ENCODE measurements around the gene ANKIB1. TPM values are rescaled to one million over a fixed set of nuclear protein-coding genes. Genes with fewer than 3 reads are reported as not detected.
A peak's percentile ranks its signal among the peaks of the same experiment; 100 is the strongest.

ANKIB1 gene
- total and polyA plus RNA-seq, 9 of the 15 experiments (the other 6 are each of a cell fraction or from before 2014, with no cell fraction given): 5.9 to 25.2 (median 16.1) TPM

DNA sequence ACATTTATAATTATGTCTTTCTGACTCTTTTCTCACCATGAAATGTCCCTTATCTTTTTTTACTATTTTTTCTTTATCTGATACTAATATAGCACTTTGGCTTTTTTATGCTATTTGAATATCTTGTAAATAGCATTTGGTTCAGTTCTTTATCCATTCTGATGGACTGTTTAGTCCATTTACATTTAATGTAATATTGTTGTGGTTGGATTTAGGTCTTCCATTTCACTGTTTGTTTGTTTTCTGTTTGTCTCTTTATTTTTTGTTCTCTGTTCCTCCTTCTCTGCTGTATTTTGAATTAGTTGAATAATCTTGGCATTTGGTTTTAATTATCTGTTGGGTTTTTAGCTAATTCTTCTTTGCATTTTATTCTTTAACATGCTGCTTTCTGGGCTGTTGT is 89.8 kb downstream of the ANKIB1 start:
- DNase-seq (ENCODE audit: extremely low read depth in 1 of 4, low spot score in 3 of 4): no peak
- no peaks in the 10 kb centered on the region for H3K9me1 ChIP-seq (ENCODE audit: control insufficient read depth, insufficient read depth, low read length)
- BruUV-seq (replicated peaks): no TSS peak
- no peak overlapping the region for H3K4me3 ChIP-seq
- no peak for TF ChIP-seq DNMT1 (IDR thresholded peaks at IDR 0.05)
- TF ChIP-seq, protein P1, sequence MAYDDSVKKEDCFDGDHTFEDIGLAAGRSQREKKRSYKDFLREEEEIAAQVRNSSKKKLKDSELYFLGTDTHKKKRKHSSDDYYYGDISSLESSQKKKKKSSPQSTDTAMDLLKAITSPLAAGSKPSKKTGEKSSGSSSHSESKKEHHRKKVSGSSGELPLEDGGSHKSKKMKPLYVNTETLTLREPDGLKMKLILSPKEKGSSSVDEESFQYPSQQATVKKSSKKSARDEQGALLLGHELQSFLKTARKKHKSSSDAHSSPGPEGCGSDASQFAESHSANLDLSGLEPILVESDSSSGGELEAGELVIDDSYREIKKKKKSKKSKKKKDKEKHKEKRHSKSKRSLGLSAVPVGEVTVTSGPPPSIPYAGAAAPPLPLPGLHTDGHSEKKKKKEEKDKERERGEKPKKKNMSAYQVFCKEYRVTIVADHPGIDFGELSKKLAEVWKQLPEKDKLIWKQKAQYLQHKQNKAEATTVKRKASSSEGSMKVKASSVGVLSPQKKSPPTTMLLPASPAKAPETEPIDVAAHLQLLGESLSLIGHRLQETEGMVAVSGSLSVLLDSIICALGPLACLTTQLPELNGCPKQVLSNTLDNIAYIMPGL (CRISPR knock-in tag; IDR thresholded peaks at IDR 0.05): no peak
- TF ChIP-seq RBM14 (IDR thresholded peaks at IDR 0.05; ENCODE audit: borderline replicate concordance, insufficient read depth, low read depth, low read length): no peak
- TF ChIP-seq TBL1XR1 (IDR thresholded peaks at IDR 0.05; ENCODE audit: low read length in 2 of 2): no peak
- TF ChIP-seq RBM25 (IDR thresholded peaks at IDR 0.05; ENCODE audit: low read depth, low read length, severe bottlenecking): no peak
- TF ChIP-seq SMARCA5 (IDR thresholded peaks at IDR 0.05): 0 out of 2 replicates have a peak, but pooled peaks have one; percentile 31
- no peak for TF ChIP-seq BRD4 (IDR thresholded peaks at IDR 0.05)
- peak; percentile 61; the same call in 1 of the 2 replicates for TF ChIP-seq ZNF354B (CRISPR knock-in tag; IDR thresholded peaks at IDR 0.05)
- no peak for TF ChIP-seq HDAC1 (IDR thresholded peaks at IDR 0.05)
- no peak for TF ChIP-seq SAFB (IDR thresholded peaks at IDR 0.05; ENCODE audit: borderline replicate concordance, low read depth, low read length)
- TF ChIP-seq ZNF507 (tag; conservative IDR thresholded peaks at IDR 0.05): peak; percentile 98
- TF ChIP-seq, protein P2, sequence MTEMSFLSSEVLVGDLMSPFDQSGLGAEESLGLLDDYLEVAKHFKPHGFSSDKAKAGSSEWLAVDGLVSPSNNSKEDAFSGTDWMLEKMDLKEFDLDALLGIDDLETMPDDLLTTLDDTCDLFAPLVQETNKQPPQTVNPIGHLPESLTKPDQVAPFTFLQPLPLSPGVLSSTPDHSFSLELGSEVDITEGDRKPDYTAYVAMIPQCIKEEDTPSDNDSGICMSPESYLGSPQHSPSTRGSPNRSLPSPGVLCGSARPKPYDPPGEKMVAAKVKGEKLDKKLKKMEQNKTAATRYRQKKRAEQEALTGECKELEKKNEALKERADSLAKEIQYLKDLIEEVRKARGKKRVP (CRISPR knock-in tag; IDR thresholded peaks at IDR 0.05): no peak
- no peak for TF ChIP-seq HIVEP1 (CRISPR knock-in tag; IDR thresholded peaks at IDR 0.05)
- TF ChIP-seq ZBTB7A (IDR thresholded peaks at IDR 0.05; ENCODE audit: borderline replicate concordance, control insufficient read depth, low read depth, low read length): no peak
- TF ChIP-seq, protein P3, sequence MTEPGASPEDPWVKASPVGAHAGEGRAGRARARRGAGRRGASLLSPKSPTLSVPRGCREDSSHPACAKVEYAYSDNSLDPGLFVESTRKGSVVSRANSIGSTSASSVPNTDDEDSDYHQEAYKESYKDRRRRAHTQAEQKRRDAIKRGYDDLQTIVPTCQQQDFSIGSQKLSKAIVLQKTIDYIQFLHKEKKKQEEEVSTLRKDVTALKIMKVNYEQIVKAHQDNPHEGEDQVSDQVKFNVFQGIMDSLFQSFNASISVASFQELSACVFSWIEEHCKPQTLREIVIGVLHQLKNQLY (CRISPR knock-in tag; conservative IDR thresholded peaks at IDR 0.05): no peak
- no peak for TF ChIP-seq MYC (IDR thresholded peaks at IDR 0.05; ENCODE audit: low read depth, low read length)
- TF ChIP-seq MYC (CRISPR knock-in tag; IDR thresholded peaks at IDR 0.05; ENCODE audit: borderline replicate concordance, low read depth): no peak
- no peak overlapping the region for H3K4me2 ChIP-seq (ENCODE audit: insufficient read depth, low read length)
- intact Hi-C loops (cut with micrococcal nuclease) (no loop called here), in situ Hi-C loops (cut with MboI) (no loop called here)
- no peak for FAIRE-seq
- ChIA-PET POLR2A (no interaction called here), CTCF (ENCODE audit: low intra/inter-chr PET ratio) (no interaction called here)
- ATAC-seq: no peak
- no peaks in the 10 kb centered on the region for H3K36me3 ChIP-seq (ENCODE audit: control insufficient read depth, insufficient read depth, low read length)
- H3K9ac ChIP-seq (ENCODE audit: insufficient read depth in 1 of 2, low read depth in 2 of 2, low read length in 2 of 2): no peak overlapping the region
- H3K27me3 ChIP-seq (ENCODE audit: control insufficient read depth in 2 of 2, insufficient read depth in 2 of 2, low read length in 2 of 2): no peaks in the 10 kb centered on the region
- H4K20me1 ChIP-seq (replicated peaks; ENCODE audit: control insufficient read depth, insufficient read depth, low read length): no peaks in the 10 kb centered on the region
- H3K4me1 ChIP-seq (replicated peaks in 1 of 2; ENCODE audit: control insufficient read depth in 2 of 2, insufficient read depth in 2 of 2, low read length in 2 of 2): no peaks in the 10 kb centered on the region
- H3K79me2 ChIP-seq (ENCODE audit: control insufficient read depth, insufficient read depth, low read length): no peaks in the 10 kb centered on the region
- no peaks in the 10 kb centered on the region for H3K9me3 ChIP-seq (replicated peaks; ENCODE audit: control insufficient read depth, insufficient read depth, low read depth, low read length)
- no peak overlapping the region for H3K27ac ChIP-seq (ENCODE audit: extremely low read depth, low read depth, low read length)
- H2AFZ ChIP-seq (ENCODE audit: low read depth, low read length): no peak overlapping the region

Data from K562 (cell line).